PFSK-1 (cell line): ENCODE data around the gene RGP1.

ENCODE experiments used
- FOXP2 ChIP-seq: optimal IDR thresholded peaks from 2 replicates; pipeline ENCODE3; 2011; ENCODE audit warnings: borderline replicate concordance, control low read depth, inconsistent platforms; ENCODE audit not compliant: insufficient read depth; ENCODE audit errors: extremely low read length, extremely low read depth
- POLR2AphosphoS5 ChIP-seq: IDR thresholded peaks from 2 replicates; pipeline ENCODE4 v1.6.1; 2012; ENCODE audit warnings: low read depth, mild to moderate bottlenecking, control low read depth, low read length, moderate library complexity
- REST ChIP-seq, 2 experiments: IDR thresholded peaks; 2 replicates each; pipeline versions ENCODE4 v1.6.1 to v1.8.0; 2011 to 2012; ENCODE audit warnings: low read depth in 2 of 2, low read length in 2 of 2, control low read depth in 1 of 2, inconsistent platforms in 1 of 2, mild to moderate bottlenecking in 1 of 2, moderate library complexity in 1 of 2; ENCODE audit not compliant: insufficient read depth in 1 of 2
- SIN3A ChIP-seq: IDR thresholded peaks from 2 replicates; pipeline ENCODE4 v1.6.1; 2012; ENCODE audit warnings: mild to moderate bottlenecking, low read length, moderate library complexity, borderline replicate concordance; ENCODE audit not compliant: insufficient read depth
- TAF1 ChIP-seq: IDR thresholded peaks from 2 replicates; pipeline ENCODE4 v1.6.1; 2012; ENCODE audit warnings: low read length, control low read depth, borderline replicate concordance; ENCODE audit not compliant: insufficient read depth

RGP1 gene

GRCh38 chr9:35732185-35732799 lies 16.8 kb upstream of the RGP1 start, which contains the start of the genes CREB3 and TLN1:
CREB3 (plus strand) TSS chr9:35732666; CDS start chr9:35732773, 107 bp downstream.
TLN1 (minus strand) TSS chr9:35732195; CDS start chr9:35725694, 6,501 bp downstream.
- peak; percentile 79 for TF ChIP-seq FOXP2
- TF ChIP-seq REST (IDR thresholded peaks at IDR 0.05; ENCODE audit: insufficient read depth in 1 of 2, low read depth in 2 of 2, low read length in 2 of 2) = 0 out of 4 replicates have a peak, but pooled peaks of 1 of the 2 experiments have one; percentile 2
- TF ChIP-seq TAF1 = no peak
- peak; percentile 71 for TF ChIP-seq POLR2AphosphoS5
- no peak; the same call in 1 of the 2 replicates for TF ChIP-seq SIN3A

- no peak for TF ChIP-seq FOXP2
- no peak for TF ChIP-seq TAF1
- TF ChIP-seq SIN3A = no peak
- TF ChIP-seq REST (IDR thresholded peaks at IDR 0.05; ENCODE audit: insufficient read depth in 1 of 2, low read depth in 2 of 2, low read length in 2 of 2) = no peak
- no peak for TF ChIP-seq POLR2AphosphoS5
Observed at GRCh38 chr9:35732800-35733541, 16.1 kb upstream of the RGP1 start.

- no peak for TF ChIP-seq REST (IDR thresholded peaks at IDR 0.05; ENCODE audit: insufficient read depth in 1 of 2, low read depth in 2 of 2, low read length in 2 of 2)
- TF ChIP-seq TAF1 = no peak
- no peak for TF ChIP-seq FOXP2
- TF ChIP-seq SIN3A = no peak
- TF ChIP-seq POLR2AphosphoS5 = no peak
Observed at GRCh38 chr9:35734096-35734495, 15.0 kb upstream of the RGP1 start.

- TF ChIP-seq POLR2AphosphoS5 (no peak), TAF1 (no peak), SIN3A (no peak), FOXP2 (no peak), REST (IDR thresholded peaks at IDR 0.05; ENCODE audit: insufficient read depth in 1 of 2, low read depth in 2 of 2, low read length in 2 of 2) (no peak)
Observed at GRCh38 chr9:35736201-35736633, 12.9 kb upstream of the RGP1 start.
